HEK293T (cell line): ENCODE results near the gene GTPBP1.

Experiments
- ARNT ChIP-seq: fragments of 450-650 bp; IDR thresholded peaks from 2 replicates; pipeline ENCODE4 v1.6.1; 2017; ENCODE audit warnings: mild to moderate bottlenecking
- BHLHE40 ChIP-seq: fragments of 450-650 bp; IDR thresholded peaks from 2 replicates; pipeline ENCODE4 v1.6.1; 2016; ENCODE audit warnings: mild to moderate bottlenecking, moderate library complexity, borderline replicate concordance
- ELF4 ChIP-seq: fragments of 450-650 bp; IDR thresholded peaks from 2 replicates; pipeline ENCODE4 v1.6.1; 2017; ENCODE audit warnings: antibody characterized with exemption
- FOXA1 ChIP-seq: fragments of 450-650 bp; IDR thresholded peaks from 2 replicates; pipeline ENCODE4 v1.6.1; 2016; ENCODE audit warnings: mild to moderate bottlenecking
- FOXM1 ChIP-seq: fragments of 450-650 bp; IDR thresholded peaks from 2 replicates; pipeline ENCODE4 v1.6.1; 2017; ENCODE audit warnings: mild to moderate bottlenecking, borderline replicate concordance
- HDGF ChIP-seq: fragments of 450-650 bp; IDR thresholded peaks from 2 replicates; pipeline ENCODE4 v1.6.1; 2017; ENCODE audit warnings: antibody characterized with exemption, borderline replicate concordance
- NFRKB ChIP-seq: fragments of 450-650 bp; IDR thresholded peaks from 2 replicates; pipeline ENCODE4 v1.6.1; 2016; ENCODE audit warnings: mild to moderate bottlenecking, moderate library complexity
- SP1 ChIP-seq: fragments of 450-650 bp; IDR thresholded peaks from 2 replicates; pipeline ENCODE4 v1.6.1; 2017
- SUZ12 ChIP-seq: fragments of 450-650 bp; IDR thresholded peaks from 2 replicates; pipeline ENCODE4 v1.6.1; 2016; ENCODE audit warnings: mild to moderate bottlenecking
- TARDBP ChIP-seq: fragments of 450-650 bp; IDR thresholded peaks from 2 replicates; pipeline ENCODE4 v1.6.1; 2016
- ZNF384 ChIP-seq: fragments of 450-650 bp; IDR thresholded peaks from 2 replicates; pipeline ENCODE4 v1.6.1; 2016
- TF ChIP-seq, protein P1 (sequence below): fragments of 450-650 bp; IDR thresholded peaks from 2 replicates; pipeline ENCODE4 v1.6.1; 2016

- TF ChIP-seq TARDBP (no peak), FOXM1 (no peak), SP1 (no peak), ZNF384 (no peak), SUZ12 (no peak), BHLHE40 (no peak), ARNT (no peak), FOXA1 (no peak), NFRKB (no peak), ELF4 (no peak), HDGF (no peak)
- TF ChIP-seq, protein P1, sequence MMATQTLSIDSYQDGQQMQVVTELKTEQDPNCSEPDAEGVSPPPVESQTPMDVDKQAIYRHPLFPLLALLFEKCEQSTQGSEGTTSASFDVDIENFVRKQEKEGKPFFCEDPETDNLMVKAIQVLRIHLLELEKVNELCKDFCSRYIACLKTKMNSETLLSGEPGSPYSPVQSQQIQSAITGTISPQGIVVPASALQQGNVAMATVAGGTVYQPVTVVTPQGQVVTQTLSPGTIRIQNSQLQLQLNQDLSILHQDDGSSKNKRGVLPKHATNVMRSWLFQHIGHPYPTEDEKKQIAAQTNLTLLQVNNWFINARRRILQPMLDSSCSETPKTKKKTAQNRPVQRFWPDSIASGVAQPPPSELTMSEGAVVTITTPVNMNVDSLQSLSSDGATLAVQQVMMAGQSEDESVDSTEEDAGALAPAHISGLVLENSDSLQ, result no peak
Observed at GRCh38 chr22:38716826-38717225, 11.1 kb downstream of the GTPBP1 start.
